GM21528 (cell line): ENCODE measurements around the gene PRR35.

Experiments
- ATAC-seq: cut with Tn5 transposase; IDR thresholded peaks from one replicate; pipeline ENCODE4 v1.9.1; 2021; ENCODE audit warnings: mild to moderate bottlenecking, moderate library complexity; ENCODE audit not compliant: unreplicated experiment, low FRiP score

The PRR35 gene

DNA sequence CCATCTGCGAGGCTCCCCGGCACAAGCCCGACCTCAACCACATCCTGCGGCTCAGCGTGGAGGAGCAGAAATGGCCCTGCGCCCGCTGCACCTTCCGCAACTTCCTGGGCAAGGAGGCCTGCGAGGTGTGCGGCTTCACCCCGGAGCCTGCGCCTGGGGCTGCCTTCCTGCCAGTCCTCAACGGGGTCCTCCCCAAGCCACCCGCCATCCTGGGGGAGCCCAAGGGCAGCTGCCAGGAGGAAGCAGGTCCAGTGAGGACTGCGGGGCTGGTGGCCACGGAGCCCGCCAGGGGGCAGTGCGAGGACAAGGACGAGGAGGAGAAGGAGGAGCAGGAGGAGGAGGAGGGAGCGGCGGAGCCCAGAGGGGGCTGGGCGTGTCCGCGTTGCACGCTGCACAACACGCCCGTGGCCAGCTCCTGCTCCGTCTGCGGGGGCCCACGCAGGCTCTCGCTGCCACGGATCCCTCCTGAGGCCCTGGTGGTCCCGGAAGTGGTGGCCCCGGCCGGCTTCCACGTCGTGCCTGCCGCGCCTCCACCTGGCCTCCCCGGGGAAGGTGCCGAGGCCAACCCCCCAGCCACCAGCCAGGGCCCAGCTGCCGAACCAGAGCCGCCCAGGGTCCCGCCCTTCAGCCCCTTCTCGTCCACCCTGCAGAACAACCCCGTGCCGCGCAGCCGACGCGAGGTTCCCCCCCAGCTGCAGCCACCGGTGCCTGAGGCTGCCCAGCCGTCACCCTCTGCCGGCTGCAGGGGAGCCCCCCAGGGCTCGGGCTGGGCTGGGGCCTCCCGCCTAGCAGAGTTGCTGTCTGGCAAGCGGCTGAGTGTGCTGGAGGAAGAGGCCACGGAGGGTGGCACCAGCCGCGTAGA, 13.1 kb upstream of the PRR35 start:
- ATAC-seq: no peak

DNA sequence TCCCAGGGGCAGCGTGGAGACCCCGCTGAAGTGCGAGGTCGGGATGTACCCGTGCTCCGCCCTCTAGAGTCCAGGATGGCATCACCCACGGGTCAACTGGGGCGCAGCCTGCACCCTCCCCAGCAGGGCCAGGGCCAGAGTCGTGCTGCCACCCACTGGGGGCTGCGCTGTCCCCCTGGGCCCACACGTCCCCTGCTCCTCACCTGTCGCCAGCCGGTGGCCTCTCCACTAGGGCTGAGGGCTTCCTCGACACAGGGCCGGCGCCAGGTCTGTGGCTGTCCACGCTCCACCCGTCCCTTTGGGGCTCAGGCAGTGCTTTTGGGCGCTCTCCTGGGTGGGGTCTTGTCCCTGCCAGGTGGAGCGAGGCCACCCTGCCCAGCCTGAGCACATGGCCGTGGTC, 11.6 kb upstream of the PRR35 start:
- ATAC-seq: no peak

DNA sequence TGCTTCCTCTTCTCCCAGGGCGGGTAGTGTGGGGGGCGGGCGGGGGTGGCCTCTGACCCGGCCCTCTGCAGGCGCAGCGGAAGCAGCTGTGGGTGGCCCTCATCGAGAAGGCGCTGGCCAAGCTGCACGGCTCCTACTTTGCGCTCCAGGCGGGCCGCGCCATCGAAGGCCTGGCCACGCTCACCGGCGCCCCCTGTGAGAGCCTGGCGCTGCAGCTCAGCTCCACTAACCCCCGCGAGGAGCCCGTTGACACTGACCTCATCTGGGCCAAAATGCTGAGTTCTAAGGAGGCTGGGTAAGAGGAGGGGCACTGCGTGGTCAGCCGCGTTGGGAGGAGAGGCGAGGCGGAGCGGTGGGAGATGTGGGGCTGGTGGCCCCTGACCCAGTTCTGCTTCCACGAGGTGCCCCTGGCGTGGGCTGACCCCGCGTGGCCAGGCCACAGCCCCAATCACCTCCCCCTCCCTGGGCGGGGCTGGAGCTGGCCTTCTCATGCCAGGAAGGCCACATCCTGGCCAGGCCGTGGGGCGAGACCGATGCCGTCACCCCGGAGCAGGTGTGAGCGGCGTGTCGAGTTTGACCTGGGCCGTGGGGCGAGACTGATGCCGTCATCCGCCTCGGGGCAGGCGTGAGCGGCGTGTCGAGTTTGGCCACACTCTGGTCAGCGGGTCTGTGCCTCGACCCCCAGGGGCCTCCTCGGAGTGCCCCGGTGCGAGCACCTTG, 10.5 kb upstream of the PRR35 start:
- ATAC-seq: no peak

DNA sequence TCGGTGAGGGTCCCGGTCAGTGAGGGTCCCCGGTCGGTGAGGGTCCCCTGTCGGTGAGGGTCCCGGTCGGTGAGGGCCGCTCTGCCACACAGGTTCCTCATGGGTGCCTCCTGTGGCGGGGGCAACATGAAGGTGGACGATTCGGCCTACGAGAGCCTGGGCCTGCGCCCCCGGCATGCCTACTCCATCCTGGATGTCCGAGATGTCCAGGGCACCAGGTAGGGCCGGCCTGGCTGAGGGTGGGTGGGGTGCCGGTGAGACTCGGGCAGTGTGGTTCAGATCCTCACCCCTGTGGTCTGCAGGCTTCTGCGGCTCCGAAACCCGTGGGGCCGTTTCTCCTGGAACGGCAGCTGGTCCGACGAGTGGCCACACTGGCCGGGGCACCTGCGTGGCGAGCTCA, 9.0 kb upstream of the PRR35 start:
- no peak for ATAC-seq

DNA sequence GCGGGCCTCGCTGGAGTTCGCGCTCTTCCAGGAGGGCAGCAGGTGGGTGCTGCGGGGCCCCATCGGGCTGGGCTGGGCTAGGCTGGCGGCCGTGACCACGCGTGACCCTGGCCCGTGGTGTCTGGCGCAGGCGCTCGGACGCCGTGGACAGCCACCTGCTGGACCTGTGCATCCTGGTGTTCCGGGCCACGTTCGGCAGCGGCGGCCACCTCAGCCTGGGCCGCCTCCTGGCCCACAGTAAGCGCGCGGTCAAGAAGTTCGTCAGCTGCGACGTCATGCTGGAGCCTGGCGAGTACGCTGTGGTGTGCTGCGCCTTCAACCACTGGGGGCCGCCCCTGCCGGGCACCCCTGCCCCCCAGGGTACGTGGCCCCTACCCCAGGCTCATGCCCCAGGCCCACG, 8.0 kb upstream of the PRR35 start:
- ATAC-seq: no peak

DNA sequence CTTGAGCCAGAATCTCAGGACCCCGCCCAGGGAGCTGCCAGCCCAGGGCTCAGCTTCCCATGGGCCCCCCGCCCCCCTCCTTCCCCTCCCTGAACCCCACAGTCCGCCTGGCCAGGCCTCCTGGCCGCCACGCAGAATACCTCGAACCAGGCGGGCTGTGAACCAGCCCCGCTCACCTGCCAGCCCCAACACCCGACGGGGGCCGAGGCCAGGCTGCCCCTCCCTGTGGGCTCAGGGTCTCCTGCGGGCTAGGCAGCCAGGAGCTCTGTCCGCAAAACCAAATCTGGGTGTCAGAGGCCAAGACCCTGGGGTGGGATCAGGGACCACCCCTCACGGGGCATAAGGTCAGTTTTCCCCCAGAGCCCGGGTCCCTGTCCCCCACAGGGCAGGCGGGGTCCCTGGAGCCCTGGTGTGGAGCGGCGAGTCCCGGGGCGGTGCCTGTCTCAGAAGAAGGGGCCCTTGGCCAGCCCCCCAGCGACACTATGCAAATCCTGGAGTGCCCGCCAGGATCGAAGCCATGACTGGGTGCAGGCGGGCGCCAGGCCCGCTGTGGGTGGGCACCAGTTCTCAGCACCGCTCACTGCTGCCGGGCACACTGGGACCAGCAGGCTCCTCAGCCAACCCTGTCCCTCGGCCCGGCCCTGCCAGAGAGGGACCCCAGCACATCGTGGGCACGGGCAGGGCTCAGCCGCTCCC, 6.4 kb upstream of the PRR35 start:
- no peak for ATAC-seq

DNA sequence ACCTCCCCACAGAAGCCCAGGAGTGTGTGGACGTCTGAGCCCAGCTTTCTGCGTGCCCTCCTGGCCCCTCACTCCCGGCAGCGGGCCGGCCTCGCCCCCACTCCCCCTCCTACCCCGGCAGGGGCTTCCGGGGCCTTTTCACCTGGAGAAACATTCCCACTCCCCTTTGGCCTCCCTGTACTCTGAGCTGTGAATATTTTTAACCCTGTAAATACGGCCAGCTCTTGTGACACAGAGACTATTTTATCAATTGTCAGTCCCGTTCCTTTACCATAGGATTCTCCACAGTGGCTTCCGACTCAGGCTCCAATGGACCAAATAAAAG, 5.9 kb upstream of the PRR35 start:
- ATAC-seq: no peak

DNA sequence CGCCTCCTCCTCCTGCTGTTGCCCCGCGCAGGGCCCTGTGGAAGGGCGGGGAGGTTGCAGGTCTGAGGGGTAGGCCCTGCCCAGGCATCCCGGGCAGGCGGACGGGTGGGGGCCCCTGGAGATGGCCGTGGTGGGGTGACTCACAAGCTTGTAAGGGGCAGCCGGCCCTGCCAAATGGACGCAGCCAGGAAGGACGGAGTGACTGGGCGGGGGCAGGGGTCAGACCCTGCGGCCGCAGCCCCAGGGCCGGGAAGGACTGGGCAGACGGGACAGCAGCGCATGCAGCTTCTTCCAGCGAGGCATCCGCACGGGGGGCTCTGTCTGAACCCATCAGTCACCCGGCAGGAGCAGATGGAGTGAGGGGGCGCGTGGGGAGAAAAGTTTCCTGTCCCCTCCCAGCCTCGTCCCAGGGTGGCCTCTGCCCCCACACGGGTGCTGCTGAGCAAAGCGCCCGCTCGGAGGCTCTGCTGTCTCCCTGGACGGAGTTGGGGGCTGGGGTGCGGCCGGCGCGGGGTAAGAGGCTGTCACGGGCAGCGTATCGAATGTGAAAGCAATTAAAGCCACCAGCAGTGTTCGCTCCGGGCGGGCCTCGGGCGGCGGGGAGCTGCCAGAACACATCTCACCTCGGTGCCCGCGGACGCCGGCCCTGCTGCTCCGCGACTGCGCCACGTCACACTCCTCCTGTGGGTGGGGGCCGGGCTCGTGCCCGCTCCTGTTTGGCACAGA, 5.4 kb upstream of the PRR35 start:
- no peak for ATAC-seq

DNA sequence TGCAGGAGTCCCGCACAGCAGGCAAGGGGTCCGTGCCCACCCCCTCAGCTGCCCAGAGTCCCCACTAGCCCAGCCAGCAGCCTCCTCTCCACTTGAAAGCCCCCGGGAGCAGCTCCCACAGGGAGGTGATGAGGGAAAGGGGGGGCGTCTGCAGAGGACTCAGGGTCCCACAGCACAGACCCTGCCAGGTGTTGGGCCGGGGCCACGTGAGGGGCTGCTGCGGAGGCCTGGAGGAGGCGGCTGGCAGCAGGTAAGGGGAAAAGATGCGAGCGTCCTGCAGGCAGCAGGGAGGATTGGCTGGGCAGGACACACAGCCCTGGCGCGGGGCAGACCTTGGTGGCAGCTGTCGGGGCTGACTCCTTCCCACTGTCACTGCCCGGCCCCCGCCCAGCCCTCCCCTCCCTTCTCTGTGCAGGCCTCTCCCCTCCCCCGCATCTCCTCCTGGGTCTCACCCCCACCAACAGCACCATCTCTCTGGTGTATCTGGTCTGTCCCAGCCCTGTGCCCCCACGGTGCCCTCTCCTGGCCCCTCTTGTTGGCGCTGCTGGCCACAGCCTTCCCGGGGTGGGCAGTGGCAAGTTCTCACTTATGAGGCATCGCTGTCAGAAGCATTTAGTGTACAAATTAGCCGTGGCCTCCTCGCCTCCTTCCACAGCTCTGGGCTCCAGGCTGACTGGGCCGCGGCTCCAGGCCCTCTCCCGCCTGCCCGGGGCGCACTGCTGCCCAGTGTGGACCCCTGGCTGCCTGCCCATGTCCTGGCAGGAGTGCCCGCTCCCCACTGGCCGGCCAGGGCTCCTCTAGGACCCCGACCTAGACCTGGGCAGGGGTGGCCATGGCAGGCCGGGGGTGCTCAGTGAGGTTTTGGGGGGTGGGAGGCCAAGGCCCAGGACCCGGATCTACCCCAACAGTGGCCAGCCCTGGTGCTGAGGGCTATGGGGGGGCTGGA, 4.4 kb upstream of the PRR35 start:
- no peak for ATAC-seq

DNA sequence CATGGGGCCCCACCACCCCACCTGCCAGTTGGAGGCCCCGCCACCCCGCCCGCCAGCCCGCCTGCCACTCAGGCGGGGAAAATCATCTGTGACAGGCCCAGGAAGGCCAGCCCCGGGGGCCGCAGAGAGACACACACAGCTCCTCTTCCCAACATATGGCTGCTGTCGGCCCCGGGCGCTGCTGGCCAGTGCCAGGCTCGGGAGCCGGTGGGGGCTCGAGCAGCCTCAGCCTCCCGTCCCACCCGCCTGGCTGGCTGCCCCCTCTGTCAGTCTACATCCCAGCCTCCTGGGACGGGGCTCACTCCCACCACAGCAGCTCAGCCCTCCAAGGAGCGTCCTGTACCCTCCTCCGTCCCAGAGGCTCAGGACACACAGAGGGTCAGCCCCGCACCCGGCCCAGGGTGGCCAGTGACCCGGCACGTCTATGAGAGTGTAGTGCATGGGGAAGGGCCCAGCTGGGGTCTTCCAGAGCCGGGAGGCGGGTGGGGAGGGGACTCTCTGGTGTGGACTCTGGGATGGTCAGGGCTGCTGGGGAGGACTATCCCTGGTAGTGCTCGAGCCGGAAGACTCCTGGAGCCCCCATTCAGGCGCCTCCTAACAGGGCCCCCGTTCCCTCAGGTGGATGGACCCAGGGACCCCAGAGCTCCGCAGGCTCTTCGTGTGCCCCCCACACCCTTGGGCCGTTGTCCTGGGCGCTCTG, 3.6 kb upstream of the PRR35 start:
- ATAC-seq: no peak

DNA sequence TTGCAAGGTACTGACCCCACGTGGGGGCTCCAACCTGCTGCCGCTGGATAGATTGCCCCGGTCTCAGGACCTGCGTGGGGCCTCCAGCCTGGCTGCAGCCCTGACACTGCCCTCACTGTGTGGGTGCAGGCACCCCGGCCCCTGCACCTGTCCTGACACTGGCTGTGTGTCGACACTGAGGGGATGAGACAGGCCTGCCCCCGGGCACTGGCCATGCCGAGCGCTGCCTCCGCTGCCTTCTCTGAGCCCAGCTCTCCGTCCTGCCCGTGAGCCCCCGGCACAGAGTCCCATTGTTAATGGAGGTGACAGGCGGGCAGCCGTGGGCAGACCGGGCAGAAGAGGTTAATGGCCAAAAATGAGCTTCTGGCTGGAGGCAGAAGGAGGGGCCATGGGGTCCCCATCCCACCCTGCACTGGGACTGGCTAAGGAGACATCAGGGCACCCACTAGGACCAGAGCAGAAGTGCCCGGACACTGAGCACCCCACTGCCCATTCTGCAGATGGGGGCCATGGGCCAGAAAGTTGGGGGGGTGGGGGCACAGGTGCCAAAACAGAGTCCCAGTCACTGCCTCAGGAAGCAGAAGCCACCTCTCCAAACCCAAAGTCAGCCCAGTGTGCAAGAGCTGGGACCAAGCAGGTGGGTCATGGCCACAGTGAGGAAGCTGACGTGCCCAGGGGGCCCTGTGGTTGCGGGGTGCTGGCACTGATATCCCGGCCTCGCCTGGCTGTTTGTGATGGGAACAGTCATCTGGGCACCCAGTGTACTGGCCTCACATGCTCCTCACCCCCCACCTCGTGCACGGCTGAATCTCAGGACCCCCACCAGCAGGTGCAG, 2.5 kb upstream of the PRR35 start:
- ATAC-seq: no peak

DNA sequence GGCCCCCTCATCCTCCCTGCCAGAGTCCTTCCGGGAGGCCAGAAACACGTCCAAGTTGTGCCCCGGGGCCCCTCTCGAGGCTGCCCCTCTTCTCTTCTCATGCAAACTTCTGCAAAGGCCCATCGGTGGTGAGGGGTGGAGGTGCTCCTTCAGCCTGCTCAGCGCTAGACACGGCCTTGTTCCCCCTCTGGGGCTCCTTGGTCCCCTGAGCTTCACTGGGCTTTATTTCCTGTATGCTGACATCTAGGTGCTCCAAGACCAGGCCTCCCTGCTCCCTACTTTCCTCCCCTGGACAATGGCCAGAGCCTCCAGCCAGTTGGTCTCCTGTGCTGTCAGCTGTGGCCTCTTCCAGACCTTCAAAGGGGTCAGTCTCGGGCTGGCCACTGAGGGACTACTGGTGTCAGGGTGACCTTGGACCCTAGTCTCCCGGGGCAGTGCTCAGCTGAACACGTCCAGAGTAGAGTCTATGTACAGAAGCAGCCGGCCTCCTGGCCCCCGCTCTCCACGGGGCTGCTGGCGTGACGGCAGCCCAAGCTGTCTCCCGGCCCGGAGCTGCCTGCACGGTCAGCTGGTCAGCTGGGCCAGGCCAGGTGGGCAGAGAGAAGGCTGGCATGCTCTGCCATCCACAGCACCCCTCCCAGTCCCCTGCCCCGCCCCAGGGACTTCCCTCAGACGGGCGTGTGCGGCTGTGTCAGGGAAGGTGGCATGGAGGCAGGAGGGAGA, 1.7 kb upstream of the PRR35 start:
- no peak for ATAC-seq

DNA sequence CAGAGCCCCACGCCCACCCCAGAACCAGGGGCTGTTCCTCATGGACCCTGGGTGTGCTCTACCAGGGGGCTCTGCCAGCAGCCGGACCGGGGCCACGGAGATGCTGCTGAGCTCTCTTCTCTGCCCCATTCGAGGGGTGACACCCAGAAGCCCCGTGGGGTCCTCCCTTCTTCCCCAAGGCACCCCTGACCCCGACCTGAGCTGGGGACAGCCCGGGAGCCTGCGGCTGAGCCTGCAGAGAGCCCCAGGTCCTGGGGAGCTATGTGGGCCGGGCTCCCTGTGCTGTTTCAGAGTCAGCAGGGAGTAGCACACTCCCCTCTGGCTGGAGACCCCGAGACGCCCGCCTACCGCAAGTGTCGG, 1.2 kb upstream of the PRR35 start:
- ATAC-seq: no peak

DNA sequence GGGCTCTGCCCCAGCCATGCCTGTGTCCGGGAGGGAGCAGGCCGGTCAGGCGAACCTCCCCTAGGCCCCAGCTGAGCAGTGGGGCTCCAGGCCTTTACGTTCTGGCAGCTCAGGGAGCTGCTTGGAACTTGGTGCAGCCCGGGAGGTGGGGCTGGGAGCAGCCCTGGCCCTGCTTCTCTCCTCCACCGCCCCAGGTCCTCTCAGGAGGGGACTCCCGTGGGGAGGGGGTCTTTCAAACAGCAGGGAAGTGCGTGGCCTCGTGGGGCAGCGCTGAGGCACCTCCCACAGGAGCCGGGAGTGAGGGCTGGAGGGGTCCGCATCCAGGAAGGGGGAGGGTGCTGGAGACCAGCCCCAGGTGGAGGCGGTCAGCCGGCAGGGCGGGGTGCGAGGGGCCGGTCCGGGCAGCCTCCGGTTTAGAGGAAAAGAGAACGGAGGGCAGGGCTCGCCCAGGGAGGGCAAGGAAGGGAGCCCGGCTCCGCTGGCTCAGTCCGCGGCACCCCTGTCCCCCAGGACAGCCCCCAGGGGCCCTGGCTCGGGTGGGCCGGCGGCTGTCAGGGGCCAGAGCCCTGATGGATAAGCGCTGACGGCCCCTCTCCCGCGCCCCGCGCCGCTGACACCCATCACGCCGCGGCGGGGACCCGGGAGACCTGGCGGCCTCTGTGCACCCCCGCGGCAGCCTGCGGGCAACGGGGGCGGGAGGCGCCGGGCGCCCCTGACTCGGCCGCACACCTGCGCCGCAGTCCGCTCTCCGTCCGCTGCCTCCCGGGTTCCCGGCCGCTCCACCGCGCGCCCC, 587 bp upstream of the PRR35 start:
- ATAC-seq: no peak

DNA sequence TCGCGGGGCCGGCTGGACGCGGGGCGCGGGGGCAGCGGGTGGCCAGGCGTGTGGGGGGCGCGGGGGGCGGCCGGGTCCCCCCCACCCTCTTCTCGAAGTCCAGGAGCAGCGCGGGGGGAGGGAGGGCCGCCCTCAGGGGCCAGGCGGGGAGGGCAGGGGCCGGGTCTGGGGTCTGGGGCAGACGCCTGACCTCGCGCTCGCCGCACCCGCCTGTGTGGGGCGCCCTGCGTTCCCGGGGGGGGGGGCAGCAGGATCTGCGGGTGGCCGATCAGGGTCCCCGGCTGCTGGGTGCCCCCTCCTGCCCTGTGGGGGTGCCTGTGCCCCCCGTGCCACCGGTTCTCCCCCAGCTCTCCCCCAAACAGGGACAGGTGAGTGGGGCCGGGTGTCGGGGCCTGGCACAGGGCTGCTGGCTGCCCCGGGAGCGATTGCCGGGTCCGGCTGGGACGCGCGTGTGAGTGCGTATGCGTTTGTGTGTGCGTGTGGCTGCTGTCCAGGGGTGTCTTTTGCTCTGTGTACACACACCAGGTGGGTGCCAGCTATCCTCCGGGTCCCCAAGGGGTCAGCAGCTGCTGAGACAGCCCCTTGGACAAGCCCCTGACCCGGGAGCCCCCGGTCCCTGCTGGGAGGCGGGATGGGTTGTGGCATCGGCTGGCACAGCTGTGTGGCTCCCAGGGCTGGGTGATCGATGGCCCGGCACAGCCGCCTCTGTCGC, 663 bp downstream of the PRR35 start:
- ATAC-seq: no peak

DNA sequence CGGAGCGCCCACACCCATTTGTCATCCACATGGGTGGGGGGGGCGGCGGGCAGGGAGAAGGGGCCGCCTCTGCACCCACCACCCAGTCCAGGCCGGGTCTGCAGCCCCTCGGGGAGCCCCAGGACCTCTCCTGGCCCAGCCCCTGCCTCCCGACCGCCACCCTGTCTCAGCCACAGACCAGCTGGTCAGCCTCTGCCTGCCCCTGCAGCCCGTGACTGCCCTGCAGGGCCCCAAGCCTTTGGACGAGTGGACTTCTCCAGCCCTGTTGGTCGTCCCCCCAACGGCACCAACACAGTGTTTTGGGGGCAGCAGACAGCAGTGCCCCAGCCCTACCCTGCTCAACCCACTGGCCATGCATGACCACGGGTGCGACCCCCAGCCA, 1.2 kb downstream of the PRR35 start:
- ATAC-seq: no peak
